Measurements from ENCODE around the gene ZNF775.

Gene ZNF775

GRCh38 chr7:150417239-150417638, 38.1 kb downstream of the ZNF775 start:
- TF ChIP-seq CTCF (IDR thresholded peaks at IDR 0.05; ENCODE audit: low read depth, low read length), result no peak
- DNase-seq (ENCODE audit: low read depth, low spot score), result no peak
- in situ Hi-C loops (cut with HindIII; ENCODE audit: low sequenced_read_pairs), result no loop called here
- H3K4me3 ChIP-seq (ENCODE audit: low read depth, low read length), result no peak overlapping the region

- no peak for DNase-seq (ENCODE audit: low read depth, low spot score)
- no peak overlapping the region for H3K4me3 ChIP-seq (ENCODE audit: low read depth, low read length)
- in situ Hi-C loops (cut with HindIII; ENCODE audit: low sequenced_read_pairs), result no loop called here
- TF ChIP-seq CTCF (IDR thresholded peaks at IDR 0.05; ENCODE audit: low read depth, low read length), result no peak
Measured at GRCh38 chr7:150417863-150418262, 38.7 kb downstream of the ZNF775 start.

- in situ Hi-C loops (cut with HindIII; ENCODE audit: low sequenced_read_pairs), result no loop called here
- TF ChIP-seq CTCF (IDR thresholded peaks at IDR 0.05; ENCODE audit: low read depth, low read length), result no peak
Measured at GRCh38 chr7:150420242-150420641, 41.1 kb downstream of the ZNF775 start.

GRCh38 chr7:150420987-150421674, 42.0 kb downstream of the ZNF775 start:
- in situ Hi-C loops (cut with HindIII; ENCODE audit: low sequenced_read_pairs), result no loop called here
- DNase-seq (ENCODE audit: low read depth, low spot score), result peak; percentile 78
- TF ChIP-seq CTCF (IDR thresholded peaks at IDR 0.05; ENCODE audit: low read depth, low read length), result peak; percentile 81
- no peak overlapping the region for H3K4me3 ChIP-seq (ENCODE audit: low read depth, low read length)

More at GRCh38 chr7:150420242-150420641, 41.1 kb downstream of the ZNF775 start:
- no peak for DNase-seq (ENCODE audit: low read depth, low spot score)
- no peak overlapping the region for H3K4me3 ChIP-seq (ENCODE audit: low read depth, low read length)

GRCh38 chr7:150421831-150422230, 42.7 kb downstream of the ZNF775 start:
- DNase-seq (ENCODE audit: low read depth, low spot score), result no peak
- in situ Hi-C loops (cut with HindIII; ENCODE audit: low sequenced_read_pairs), result no loop called here
- no peak for TF ChIP-seq CTCF (IDR thresholded peaks at IDR 0.05; ENCODE audit: low read depth, low read length)

GRCh38 chr7:150425670-150426069, 46.5 kb downstream of the ZNF775 start:
- DNase-seq (ENCODE audit: low read depth, low spot score), result no peak
- no peak for TF ChIP-seq CTCF (IDR thresholded peaks at IDR 0.05; ENCODE audit: low read depth, low read length)
- H3K4me3 ChIP-seq (ENCODE audit: low read depth, low read length), result no peak overlapping the region
- in situ Hi-C loops (cut with HindIII; ENCODE audit: low sequenced_read_pairs), result no loop called here

More at GRCh38 chr7:150421831-150422230, 42.7 kb downstream of the ZNF775 start:
- H3K4me3 ChIP-seq (ENCODE audit: low read depth, low read length), result no peak overlapping the region

All from astrocyte of the spinal cord (primary cell).